Glomerular endothelial cell (primary cell): ENCODE measurements around the gene PLEKHD1. TPM values are rescaled to one million over a fixed set of nuclear protein-coding genes. Genes with fewer than 3 reads are reported as not detected.
"Not testable (repeated sequence)": the region's sequence is repeated elsewhere in the genome, so short reads cannot be mapped to it uniquely, and the experiment has no call there.

Source experiments
- DNase-seq: peaks from one replicate; pipeline ENCODE4 v3.0.0-alpha.2; 2011; ENCODE audit warnings: low read depth, low spot score; ENCODE audit errors: extremely low read depth
- total RNA-seq: library from RNA; depleted of rRNA; stranded (reverse); fragments of >200 nt; gene quantifications from 2 replicates; pipeline ENCODE4 v1.2.3, GENCODE V29; 2015

PLEKHD1 gene
- total RNA-seq, 1 donor from 2014 or later, result 0.18 TPM

DNA sequence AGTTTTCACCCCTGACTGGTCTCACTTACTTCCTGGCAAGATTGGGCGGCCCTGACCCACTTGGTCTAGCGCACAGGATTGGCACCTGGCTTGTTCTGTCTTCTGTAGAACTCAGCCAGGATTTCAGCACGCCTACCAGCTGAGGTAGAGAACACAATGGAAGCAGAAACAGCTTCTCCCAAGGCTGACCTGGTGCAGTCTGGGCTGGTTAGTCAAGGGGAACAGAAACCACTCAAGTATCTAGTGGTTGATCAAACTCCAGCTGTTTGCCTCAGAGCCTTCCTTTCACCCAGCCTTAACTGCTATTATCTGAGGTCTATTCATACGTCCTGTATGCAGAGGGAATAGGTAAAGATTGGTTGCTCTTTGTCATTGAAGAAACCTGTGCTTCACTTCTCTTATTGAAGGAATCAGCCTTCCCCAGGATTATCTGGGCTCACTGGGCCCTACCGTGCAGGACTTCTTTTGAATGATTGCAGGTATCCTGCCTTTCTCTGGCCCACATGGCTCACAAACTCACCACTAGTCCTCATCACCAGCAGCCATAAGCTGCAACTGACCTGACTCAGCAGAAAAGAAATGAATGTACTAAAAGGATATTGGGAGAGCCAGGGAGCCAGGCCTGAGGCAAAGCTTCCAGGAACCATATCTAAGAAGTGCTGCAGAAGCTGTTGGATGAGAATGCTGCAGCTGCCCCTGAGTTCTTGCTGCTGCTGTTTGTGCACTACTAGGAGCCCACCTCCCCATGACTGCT is 2.5 kb upstream of the PLEKHD1 start:
- no peak for DNase-seq

- no peak for DNase-seq
Observed at GRCh38 chr14:69483765-69484443, 624 bp upstream of the PLEKHD1 start.

DNA sequence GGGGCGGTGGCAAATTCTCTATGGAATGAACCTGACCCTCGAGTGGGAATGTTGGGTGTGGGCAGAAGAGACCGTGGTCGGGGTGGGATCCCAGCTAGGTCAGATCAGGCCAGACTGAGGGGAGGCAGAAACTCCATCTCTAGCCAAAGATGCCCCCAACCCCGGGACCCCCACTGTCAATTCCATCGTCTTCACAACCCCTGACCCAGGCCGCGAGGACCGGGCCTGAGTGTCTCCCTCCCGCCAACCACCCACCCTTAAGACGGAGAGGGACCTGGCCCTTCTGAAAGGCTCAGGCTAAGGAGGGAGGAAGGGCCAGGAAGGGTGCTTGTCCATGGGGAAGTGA is 760 bp downstream of the PLEKHD1 start:
- DNase-seq, result no peak

DNA sequence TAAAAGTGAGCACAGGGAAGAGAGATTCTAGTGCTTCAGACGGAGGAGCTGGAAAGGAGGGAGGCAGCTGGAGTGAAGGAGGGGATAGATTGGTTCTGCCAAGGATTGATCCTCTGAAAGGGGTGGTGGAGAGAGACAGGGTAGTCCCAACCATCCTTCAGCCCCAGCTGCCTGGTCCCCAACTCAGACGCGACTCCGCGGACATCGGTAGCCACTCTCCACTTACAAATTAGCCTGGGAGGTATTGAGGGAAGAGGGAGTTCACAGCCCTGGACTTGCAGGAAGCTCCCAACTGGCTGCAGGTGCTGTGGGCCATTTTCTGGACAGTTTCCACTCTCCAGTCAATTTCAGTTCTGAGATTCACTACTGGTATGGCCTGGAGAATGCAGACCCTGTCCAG is 1.2 kb downstream of the PLEKHD1 start:
- no peak for DNase-seq

DNA sequence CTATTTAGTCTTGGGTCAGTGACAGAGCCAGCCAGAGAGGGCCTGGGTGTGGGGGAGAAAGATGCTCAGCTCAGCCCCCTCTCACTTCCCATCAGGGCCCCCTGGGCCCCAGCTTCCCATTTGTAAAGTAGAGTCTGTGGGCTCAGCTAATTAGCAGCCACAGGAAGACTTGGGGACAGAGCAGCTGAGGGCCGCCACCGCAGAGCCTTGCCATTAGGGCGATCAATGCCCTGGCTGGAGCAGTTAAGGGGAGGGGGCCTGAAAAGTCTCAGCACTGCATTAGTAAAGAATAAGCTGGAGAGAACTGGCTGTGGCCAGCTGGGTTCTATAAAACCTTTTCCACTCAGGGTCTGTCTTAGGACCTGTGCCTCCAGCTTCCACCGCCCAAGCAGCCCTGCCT is 2.7 kb downstream of the PLEKHD1 start:
- no peak for DNase-seq

- no peak for DNase-seq
Observed at GRCh38 chr14:69487771-69488170, 3.2 kb downstream of the PLEKHD1 start.

DNA sequence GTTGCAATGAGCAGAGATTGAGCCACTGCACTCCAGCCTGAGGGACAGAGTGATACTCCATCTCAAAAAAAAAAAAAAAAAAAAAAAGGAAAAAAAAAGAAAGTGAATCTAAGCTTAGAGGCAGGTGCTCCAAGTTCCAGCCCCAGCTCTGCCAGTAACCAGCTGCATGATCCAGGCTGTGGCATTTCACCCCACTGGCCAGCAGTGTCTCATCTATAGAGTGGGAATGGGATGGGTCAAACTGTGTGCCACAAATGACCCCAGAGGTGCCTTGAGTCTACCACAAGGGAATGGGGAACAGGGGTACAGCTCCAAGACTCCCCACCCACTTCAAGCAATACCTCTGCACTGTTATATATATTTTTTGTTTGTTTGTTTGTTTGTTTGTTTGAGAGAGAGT is 5.0 kb downstream of the PLEKHD1 start:
- no peak for DNase-seq

DNA sequence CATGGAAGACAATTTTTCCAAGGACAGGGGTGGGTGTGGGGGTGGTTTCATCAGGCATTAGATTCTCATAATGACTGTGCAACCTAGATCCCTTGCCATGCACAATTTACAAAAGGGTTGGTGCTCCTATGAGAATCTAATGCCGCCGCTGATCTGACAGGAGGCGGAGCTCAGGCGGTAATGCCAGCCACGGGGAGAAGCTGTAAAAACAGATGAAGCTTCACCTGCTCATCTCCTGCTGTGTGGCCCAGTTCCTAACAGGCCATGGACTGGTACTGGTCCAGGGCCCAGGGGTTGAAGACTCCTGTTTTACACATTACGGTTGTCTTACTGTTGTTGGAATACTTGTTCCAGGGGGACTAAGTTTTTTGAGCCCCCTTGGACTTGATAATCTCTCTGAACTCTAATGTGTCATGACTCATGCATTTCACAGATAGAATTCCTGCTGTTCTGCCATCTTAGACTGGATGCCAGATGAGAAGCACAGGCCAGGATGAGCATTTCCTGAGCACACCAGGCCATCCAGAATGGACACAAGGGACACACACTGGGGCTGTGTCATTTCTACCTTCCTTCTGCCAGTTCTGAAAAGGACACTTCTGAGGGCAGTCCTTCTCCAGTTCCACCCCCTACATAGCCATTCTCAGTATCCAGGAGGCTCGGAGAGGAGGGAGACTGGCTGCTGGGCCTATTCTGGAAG is 5.8 kb downstream of the PLEKHD1 start:
- DNase-seq, result no peak

- no peak for DNase-seq
Observed at GRCh38 chr14:69491193-69491592, 6.7 kb downstream of the PLEKHD1 start.

- DNase-seq, result no peak
Observed at GRCh38 chr14:69493038-69493437, 8.5 kb downstream of the PLEKHD1 start.

GRCh38 chr14:69493791-69494190 is 9.3 kb downstream of the PLEKHD1 start:
- no peak for DNase-seq

GRCh38 chr14:69495341-69495921 is 10.9 kb downstream of the PLEKHD1 start:
- DNase-seq, result no peak

GRCh38 chr14:69497866-69498265 is 13.3 kb downstream of the PLEKHD1 start:
- not testable (repeated sequence) for DNase-seq

DNA sequence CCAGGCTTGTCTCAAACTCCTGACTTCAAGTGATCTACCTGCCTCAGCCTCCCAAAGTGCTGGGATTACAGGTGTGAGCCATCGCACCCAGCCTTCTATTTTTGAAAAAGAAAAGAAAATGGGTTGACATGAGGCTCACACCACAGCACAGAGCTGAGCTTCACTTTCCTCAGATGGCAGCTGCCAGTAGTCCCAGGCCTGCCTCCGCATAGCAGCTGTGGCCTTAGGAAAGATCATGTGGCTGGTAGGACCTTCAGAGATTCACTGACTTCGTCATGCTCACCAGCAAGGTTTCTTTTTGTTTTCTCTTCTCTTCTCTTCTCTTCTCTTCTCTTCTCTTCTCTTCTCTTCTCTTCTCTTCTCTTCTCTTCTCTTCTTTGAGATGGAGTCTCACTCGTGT is 13.8 kb downstream of the PLEKHD1 start:
- not testable (repeated sequence) for DNase-seq

DNA sequence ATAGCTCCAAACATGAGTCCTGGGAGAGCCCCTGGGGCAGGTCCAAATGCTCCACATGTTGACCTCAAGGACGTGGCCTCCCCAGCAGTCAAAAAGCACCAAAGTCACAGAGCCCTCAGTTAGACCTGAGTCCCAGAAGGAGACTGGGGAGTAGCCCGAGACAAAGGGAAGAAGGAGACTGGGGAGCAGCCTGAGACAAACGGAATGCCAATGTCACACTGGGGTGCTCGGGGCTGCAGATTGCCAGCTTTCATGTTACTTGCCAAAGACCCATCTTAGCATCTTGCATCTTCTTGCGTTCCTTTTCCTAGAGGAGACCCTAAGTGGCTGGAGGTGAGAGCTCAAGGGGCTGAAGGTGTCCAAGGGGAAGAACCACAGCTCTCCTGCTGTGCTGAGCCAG is 14.9 kb downstream of the PLEKHD1 start:
- no peak for DNase-seq

GRCh38 chr14:69500096-69500495 is 15.6 kb downstream of the PLEKHD1 start:
- no peak for DNase-seq

DNA sequence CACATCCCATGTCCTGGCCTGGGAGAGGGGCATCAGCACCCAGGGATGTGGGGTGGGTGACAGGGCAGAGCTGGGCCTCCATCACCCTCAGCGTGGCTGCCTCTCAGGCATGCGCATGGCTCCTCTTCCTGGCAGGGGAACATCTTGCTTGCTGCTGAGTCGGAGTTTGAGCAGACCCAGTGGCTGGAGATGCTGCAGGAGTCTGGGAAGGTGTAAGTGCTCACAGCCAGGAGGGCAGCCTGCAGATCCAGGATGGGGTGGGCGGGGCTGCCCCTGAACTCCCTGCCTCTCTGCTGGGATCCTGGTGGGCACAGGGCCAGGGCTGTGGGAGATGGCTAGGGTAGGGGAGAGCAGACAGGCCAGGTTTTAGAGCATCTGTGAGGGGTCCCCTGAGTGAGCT is 16.2 kb downstream of the PLEKHD1 start:
- no peak for DNase-seq

DNA sequence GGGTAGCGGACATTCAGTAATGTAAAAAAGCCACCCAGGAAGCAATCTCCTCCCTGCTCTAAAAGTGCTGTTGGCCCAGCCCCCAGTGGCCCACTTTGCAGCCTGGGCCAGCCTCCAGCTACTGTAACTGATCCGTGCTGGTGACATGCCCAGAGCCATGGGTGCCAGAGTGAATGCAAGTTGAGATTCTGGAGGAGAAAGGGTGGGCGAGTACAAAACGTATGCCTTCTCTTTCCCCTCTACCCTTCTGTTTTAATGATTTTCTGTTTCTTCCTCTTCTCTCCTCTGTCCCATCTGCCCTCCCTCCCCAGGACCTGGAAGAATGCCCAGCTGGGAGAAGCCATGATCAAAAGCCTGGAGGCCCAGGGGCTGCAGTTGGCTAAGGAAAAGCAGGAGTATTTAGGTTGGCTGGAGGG is 16.9 kb downstream of the PLEKHD1 start:
- no peak for DNase-seq

- no peak for DNase-seq
Observed at GRCh38 chr14:69504775-69505174, 20.2 kb downstream of the PLEKHD1 start.

GRCh38 chr14:69505338-69506240 is 21.1 kb downstream of the PLEKHD1 start:
- no peak for DNase-seq

DNA sequence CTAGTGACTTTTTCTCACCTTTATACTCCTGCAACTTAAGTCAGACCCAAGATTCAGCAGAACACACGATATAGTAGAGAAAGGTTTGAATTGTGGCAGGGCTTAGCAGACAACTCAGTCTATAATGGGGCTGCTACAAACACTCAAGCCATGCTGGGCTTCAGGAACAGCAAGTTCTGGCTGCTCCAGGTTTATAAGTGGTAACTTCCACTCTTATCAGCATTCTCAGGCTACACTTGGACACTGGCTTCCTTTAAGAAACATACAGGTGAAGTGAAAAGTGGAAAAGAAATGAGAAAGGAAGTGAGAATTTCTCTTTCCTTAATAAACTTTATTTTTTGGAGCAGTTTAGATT is 21.7 kb downstream of the PLEKHD1 start:
- DNase-seq, result no peak
